Ramos (cell line): Measurements from ENCODE around the gene RHBDD2.

ENCODE experiments used
- in situ Hi-C: fragments of 300-500 bp; cut with MboI; formaldehyde crosslinking; loops from one replicate; pipeline ENCODE4 v1.14.3; 2022; ENCODE audit warnings: low sequenced_read_pairs; ENCODE audit not compliant: unreplicated experiment

RHBDD2 gene

GRCh38 chr7:75915416-75916156 is 36.8 kb downstream of the RHBDD2 start:
- in situ Hi-C loops, result no loop called here

GRCh38 chr7:75916259-75916658 is 37.4 kb downstream of the RHBDD2 start:
- in situ Hi-C loops, result no loop called here

GRCh38 chr7:75916685-75917634 is 38.1 kb downstream of the RHBDD2 start:
- in situ Hi-C loops, result no loop called here

GRCh38 chr7:75920431-75921161 is 41.8 kb downstream of the RHBDD2 start:
- in situ Hi-C loops, result no loop called here

- in situ Hi-C loops, result no loop called here
Measured at GRCh38 chr7:75921479-75921878, 42.6 kb downstream of the RHBDD2 start.

- in situ Hi-C loops, result no loop called here
Measured at GRCh38 chr7:75922966-75923603, 44.3 kb downstream of the RHBDD2 start.

GRCh38 chr7:75924256-75924655 is 45.4 kb downstream of the RHBDD2 start:
- in situ Hi-C loops, result no loop called here

- in situ Hi-C loops, result no loop called here
Measured at GRCh38 chr7:75924889-75925288, 46.1 kb downstream of the RHBDD2 start.

GRCh38 chr7:75925717-75926435 is 47.0 kb downstream of the RHBDD2 start:
- in situ Hi-C loops, result no loop called here

- in situ Hi-C loops, result no loop called here
Measured at GRCh38 chr7:75928568-75928914, 49.7 kb downstream of the RHBDD2 start.

- in situ Hi-C loops, result no loop called here
Measured at GRCh38 chr7:75931680-75932079, 52.8 kb downstream of the RHBDD2 start.

GRCh38 chr7:75937958-75938786 is 59.3 kb downstream of the RHBDD2 start:
- in situ Hi-C loops, result no loop called here
